Testis (tissue), 3 donors: ENCODE results near the gene MAPKAPK2. TPM values are rescaled to one million over a fixed set of nuclear protein-coding genes. Genes with fewer than 3 reads are reported as not detected.
"Not testable (repeated sequence)": the region's sequence is repeated elsewhere in the genome, so short reads cannot be mapped to it uniquely, and the experiment has no call there.

Experiments used
- DNase-seq: peaks from one replicate; pipeline ENCODE4 v3.0.0-alpha.2; 2019
- H3K27ac ChIP-seq, 2 donors: fragments of 200-600 bp; sonication (generic); one replicate each; pipeline ENCODE4 v1.5.1; 2019
- H3K27me3 ChIP-seq: fragments of 200-600 bp; sonication (generic); one replicate; pipeline ENCODE4 v1.5.1; 2019
- H3K36me3 ChIP-seq: fragments of 200-600 bp; sonication (generic); one replicate; pipeline ENCODE4 v1.5.1; 2017; ENCODE audit warnings: low read depth; ENCODE audit errors: missing control alignments
- H3K4me1 ChIP-seq: fragments of 200-600 bp; sonication (generic); one replicate; pipeline ENCODE4 v1.5.1; 2019
- H3K4me3 ChIP-seq, 2 donors: fragments of 200-600 bp; sonication (generic); one replicate each; pipeline ENCODE4 v1.5.1; 2017 to 2019
- H3K9me3 ChIP-seq: fragments of 200-600 bp; sonication (generic); one replicate; pipeline ENCODE4 v1.5.1; 2017
- POLR2A ChIP-seq: fragments of 450-650 bp; IDR thresholded peaks from one replicate; pipeline ENCODE4 v1.6.1; 2017; ENCODE audit warnings: antibody characterized with exemption, mild to moderate bottlenecking, moderate library complexity
- WGBS, 2 donors: methylation state at CpG; one replicate each; pipeline ENCODE4 v1.1.5; 2018; 5-methylcytosine and 5-hydroxymethylcytosine counted together
- intact Hi-C: fragments of 100-400 bp; cut with DNase I; formaldehyde crosslinking; loops from one replicate; pipeline ENCODE4 v1.15.1; 2023; ENCODE audit warnings: low total_unique reads
- polyA plus RNA-seq: library from polyadenylated mRNA; stranded (reverse); fragments of 350-450 nt; fragmentation: Illumina TruSeq; extraction: RNeasy Lipid Tissue Mini Kit (QIAGEN cat#74804); gene quantifications from one replicate; pipeline ENCODE4 v1.2.3, GENCODE V29; 2014; ENCODE audit warnings: low read depth, low replicate concordance; ENCODE audit not compliant: insufficient read depth
- total RNA-seq, 2 donors: library from RNA; depleted of rRNA; stranded (reverse); fragments of >200 nt; gene quantifications; one replicate each; pipeline ENCODE4 v1.2.3, GENCODE V29; 2016
- TF ChIP-seq, protein P1 (sequence below), 3 experiments: fragments of 450-650 bp in 2 of 3; fragments of 200-600 bp in 1 of 3; sonication (generic) in 1 of 3; IDR thresholded peaks; one replicate each; pipeline ENCODE4 v1.5.1; 2016 to 2019; ENCODE audit warnings: antibody characterized with exemption in 3 of 3, mild to moderate bottlenecking in 2 of 3, moderate library complexity in 1 of 3

MAPKAPK2 gene
- total and polyA plus RNA-seq, 3 donors from 2014 or later = 66.3 to 76.5 (median 69.1) TPM

- Histone ChIP-seq H3K9me3 (no peaks in the 10 kb centered on the region), H3K27me3 (no peaks in the 10 kb centered on the region), H3K27ac (no peak overlapping the region), H3K4me3 (no peak overlapping the region), H3K4me1 (no peaks in the 10 kb centered on the region), H3K36me3 (no peaks in the 10 kb centered on the region)
- intact Hi-C loops = no loop called here
- 79 to 81% methylated on average over 13 of the region's 13 CpGs for WGBS, 2 donors
- DNase-seq = no peak
- TF ChIP-seq, protein P1, sequence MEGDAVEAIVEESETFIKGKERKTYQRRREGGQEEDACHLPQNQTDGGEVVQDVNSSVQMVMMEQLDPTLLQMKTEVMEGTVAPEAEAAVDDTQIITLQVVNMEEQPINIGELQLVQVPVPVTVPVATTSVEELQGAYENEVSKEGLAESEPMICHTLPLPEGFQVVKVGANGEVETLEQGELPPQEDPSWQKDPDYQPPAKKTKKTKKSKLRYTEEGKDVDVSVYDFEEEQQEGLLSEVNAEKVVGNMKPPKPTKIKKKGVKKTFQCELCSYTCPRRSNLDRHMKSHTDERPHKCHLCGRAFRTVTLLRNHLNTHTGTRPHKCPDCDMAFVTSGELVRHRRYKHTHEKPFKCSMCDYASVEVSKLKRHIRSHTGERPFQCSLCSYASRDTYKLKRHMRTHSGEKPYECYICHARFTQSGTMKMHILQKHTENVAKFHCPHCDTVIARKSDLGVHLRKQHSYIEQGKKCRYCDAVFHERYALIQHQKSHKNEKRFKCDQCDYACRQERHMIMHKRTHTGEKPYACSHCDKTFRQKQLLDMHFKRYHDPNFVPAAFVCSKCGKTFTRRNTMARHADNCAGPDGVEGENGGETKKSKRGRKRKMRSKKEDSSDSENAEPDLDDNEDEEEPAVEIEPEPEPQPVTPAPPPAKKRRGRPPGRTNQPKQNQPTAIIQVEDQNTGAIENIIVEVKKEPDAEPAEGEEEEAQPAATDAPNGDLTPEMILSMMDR (IDR thresholded peaks at IDR 0.05) = no peak
- no peak for TF ChIP-seq POLR2A
Observed at GRCh38 chr1:206757524-206758266, 73.0 kb downstream of the MAPKAPK2 start.

DNA sequence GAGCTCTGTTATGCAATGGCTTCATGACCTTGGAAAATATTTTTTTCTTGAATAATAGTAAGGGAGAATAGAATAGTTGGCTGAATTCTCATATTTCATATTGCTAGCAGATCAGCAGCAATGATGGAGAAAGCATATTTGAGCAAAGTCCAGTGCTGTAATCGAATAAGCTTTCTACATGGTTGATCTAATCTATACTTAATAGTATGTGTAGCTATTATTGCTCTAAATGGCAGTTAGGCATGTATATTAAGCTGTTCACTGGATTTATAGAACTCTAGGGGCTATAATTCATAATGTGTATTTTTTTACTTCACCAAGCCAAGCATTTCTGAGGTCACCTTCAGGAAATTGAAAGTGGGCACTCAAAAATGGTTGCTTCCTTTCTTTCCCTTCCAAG, 75.9 kb downstream of the MAPKAPK2 start:
- Histone ChIP-seq H3K4me1 (no peaks in the 10 kb centered on the region), H3K4me3 (no peak overlapping the region), H3K36me3 (no peaks in the 10 kb centered on the region), H3K9me3 (no peaks in the 10 kb centered on the region), H3K27me3 (no peaks in the 10 kb centered on the region), H3K27ac (no peak overlapping the region)
- 74 to 75% methylated on average over 1 of the region's 1 CpG for WGBS, 2 donors
- TF ChIP-seq, protein P1 (IDR thresholded peaks at IDR 0.05) = no peak
- TF ChIP-seq POLR2A = no peak
- intact Hi-C loops = no loop called here
- DNase-seq = no peak

GRCh38 chr1:206761159-206761768, 76.6 kb downstream of the MAPKAPK2 start:
- no peaks in the 10 kb centered on the region for H3K36me3 ChIP-seq
- DNase-seq = no peak
- 55 to 57% methylated on average over 6 of the region's 6 CpGs for WGBS, 2 donors
- H3K4me3 ChIP-seq = no peak overlapping the region
- H3K9me3 ChIP-seq = no peaks in the 10 kb centered on the region
- intact Hi-C loops = no loop called here
- no peak overlapping the region for H3K27ac ChIP-seq
- no peaks in the 10 kb centered on the region for H3K27me3 ChIP-seq
- TF ChIP-seq, protein P1 (IDR thresholded peaks at IDR 0.05) = no peak
- no peak for TF ChIP-seq POLR2A
- H3K4me1 ChIP-seq = no peaks in the 10 kb centered on the region

- intact Hi-C loops, H3K36me3 ChIP-seq, H3K27me3 ChIP-seq, H3K27ac ChIP-seq, H3K9me3 ChIP-seq, H3K4me3 ChIP-seq, DNase-seq, H3K4me1 ChIP-seq: not testable (repeated sequence)
- 75 to 90% methylated on average over 12 of the region's 12 CpGs for WGBS, 2 donors
Observed at GRCh38 chr1:206762741-206763364, 78.1 kb downstream of the MAPKAPK2 start.

DNA sequence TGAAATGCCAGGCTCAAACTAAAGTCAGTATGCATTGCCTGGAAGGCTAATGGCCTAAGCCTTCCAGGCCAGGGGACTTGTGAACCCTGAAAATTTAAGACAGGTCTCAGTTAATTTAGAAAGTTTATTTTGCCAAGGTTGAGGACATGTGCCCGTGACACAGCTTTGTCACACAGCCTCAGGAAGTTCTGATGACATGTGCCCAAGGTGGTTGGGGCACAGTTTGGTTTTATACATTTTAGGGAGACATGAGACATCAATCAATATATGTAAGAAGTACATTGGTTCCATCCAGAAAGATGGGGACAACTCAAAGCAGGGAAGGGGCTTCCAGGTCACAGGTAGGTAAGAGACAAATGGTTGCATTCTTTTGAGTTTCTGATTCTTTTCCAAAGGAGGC, 81.1 kb downstream of the MAPKAPK2 start:
- 91 to 97% methylated on average over 1 of the region's 1 CpG for WGBS, 2 donors
- H3K27ac ChIP-seq, H3K27me3 ChIP-seq, H3K4me1 ChIP-seq, DNase-seq, H3K9me3 ChIP-seq, intact Hi-C loops, H3K36me3 ChIP-seq, H3K4me3 ChIP-seq: not testable (repeated sequence)
